HG02678 (cell line): Measurements from ENCODE around the gene NTSR1.

Experiments used
- ATAC-seq: cut with Tn5 transposase; IDR thresholded peaks from one replicate; pipeline ENCODE4 v1.9.1; 2021; ENCODE audit warnings: mild to moderate bottlenecking, moderate library complexity; ENCODE audit not compliant: unreplicated experiment

The NTSR1 gene

GRCh38 chr20:62692801-62693523 is 15.7 kb upstream of the NTSR1 start:
- ATAC-seq: no peak

- no peak for ATAC-seq
Measured at GRCh38 chr20:62693524-62693922, 15.1 kb upstream of the NTSR1 start.

GRCh38 chr20:62694106-62694505 is 14.5 kb upstream of the NTSR1 start:
- no peak for ATAC-seq

- ATAC-seq: no peak
Measured at GRCh38 chr20:62694868-62695267, 13.8 kb upstream of the NTSR1 start.

GRCh38 chr20:62695448-62696414 is 12.9 kb upstream of the NTSR1 start:
- no peak for ATAC-seq

- ATAC-seq: no peak
Measured at GRCh38 chr20:62696434-62696957, 12.1 kb upstream of the NTSR1 start.

GRCh38 chr20:62696989-62697388 is 11.6 kb upstream of the NTSR1 start:
- ATAC-seq: no peak

GRCh38 chr20:62697468-62697912 is 11.1 kb upstream of the NTSR1 start:
- ATAC-seq: no peak

- no peak for ATAC-seq
Measured at GRCh38 chr20:62698231-62698630, 10.4 kb upstream of the NTSR1 start.

GRCh38 chr20:62699296-62699695 is 9.3 kb upstream of the NTSR1 start:
- no peak for ATAC-seq

GRCh38 chr20:62699741-62700140 is 8.9 kb upstream of the NTSR1 start:
- no peak for ATAC-seq

GRCh38 chr20:62700261-62700930 is 8.2 kb upstream of the NTSR1 start:
- no peak for ATAC-seq

- no peak for ATAC-seq
Measured at GRCh38 chr20:62701161-62702012, 7.2 kb upstream of the NTSR1 start.

GRCh38 chr20:62702013-62702300 is 6.7 kb upstream of the NTSR1 start:
- ATAC-seq: no peak

GRCh38 chr20:62702895-62703852 is 5.5 kb upstream of the NTSR1 start:
- ATAC-seq: no peak

- ATAC-seq: no peak
Measured at GRCh38 chr20:62703853-62704228, 4.8 kb upstream of the NTSR1 start.

GRCh38 chr20:62704341-62704948 is 4.2 kb upstream of the NTSR1 start:
- ATAC-seq: no peak

GRCh38 chr20:62705627-62706026 is 3.0 kb upstream of the NTSR1 start:
- no peak for ATAC-seq

- no peak for ATAC-seq
Measured at GRCh38 chr20:62706344-62706743, 2.3 kb upstream of the NTSR1 start.
